ENCODE measurements around the gene NOTCH1.

Gene NOTCH1

DNA sequence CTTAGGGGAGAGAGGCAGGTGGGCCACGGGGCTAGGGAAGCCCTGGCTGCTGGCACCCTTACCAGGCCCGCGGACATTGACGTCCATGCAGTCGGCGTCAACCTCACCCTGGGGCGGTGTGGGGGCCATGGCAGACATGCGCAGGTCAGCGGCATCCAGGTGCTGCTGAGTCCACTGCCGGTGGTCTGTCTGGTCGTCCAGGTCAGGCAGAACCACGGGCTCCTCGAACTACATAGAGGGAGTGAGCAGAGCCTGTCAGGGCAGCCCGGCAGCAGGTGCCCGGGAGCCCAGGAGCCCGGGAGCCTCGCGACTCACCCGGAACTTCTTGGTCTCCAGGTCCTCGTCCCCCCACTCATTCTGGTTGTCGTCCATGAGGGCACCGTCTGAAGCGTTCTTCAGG lies 44.2 kb downstream of the NOTCH1 start:
- no peak for DNase-seq (ENCODE audit: low read depth in 2 of 2)

DNA sequence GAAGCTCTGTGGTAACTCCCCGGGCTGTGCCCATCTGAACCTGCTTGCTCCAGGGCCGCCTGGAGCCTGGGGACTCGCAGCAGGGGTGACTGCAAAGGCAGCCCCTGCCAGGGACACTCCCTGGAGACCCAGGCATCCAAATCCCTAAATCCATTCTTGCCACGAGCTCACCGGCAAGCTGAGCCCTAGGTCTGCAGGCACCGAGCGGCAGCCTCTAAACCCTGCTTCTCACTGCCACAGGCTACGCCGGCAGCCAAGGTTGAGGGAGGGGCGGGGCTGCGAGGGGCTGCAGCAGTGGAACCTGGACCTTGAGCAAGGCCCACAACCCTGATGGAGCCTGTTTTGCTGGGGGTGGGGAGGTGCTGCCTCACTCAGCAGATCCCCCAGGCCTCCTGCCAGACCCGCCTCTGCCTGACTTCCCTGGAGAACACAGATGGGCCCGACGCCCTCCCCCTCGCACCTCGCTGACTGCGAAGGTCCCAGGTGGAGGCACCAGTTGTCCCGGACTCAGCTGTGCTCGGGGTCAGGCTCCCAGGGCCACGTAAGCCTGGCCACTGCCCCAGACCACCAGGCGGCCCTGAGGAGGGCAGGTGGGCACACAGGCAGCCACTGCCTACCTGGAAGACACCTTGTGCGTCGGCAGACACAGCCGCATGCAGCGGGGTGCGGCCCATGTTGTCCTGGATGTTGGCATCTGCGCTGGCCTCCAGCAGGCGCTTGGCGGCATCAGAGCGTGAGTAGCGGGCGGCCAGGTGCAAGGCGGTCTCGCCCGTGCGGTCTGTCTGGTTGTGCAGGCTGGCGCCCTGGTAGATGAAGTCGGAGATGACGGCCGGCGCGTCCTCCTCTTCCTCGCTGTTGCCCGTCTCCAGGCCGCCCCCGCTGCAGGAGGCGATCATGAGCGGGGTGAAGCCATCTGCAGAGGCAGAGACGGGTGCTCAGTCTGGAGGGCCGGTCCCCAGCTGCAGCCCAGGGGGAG lies 45.6 kb downstream of the NOTCH1 start:
- no peak for DNase-seq (ENCODE audit: low read depth in 2 of 2)

DNA sequence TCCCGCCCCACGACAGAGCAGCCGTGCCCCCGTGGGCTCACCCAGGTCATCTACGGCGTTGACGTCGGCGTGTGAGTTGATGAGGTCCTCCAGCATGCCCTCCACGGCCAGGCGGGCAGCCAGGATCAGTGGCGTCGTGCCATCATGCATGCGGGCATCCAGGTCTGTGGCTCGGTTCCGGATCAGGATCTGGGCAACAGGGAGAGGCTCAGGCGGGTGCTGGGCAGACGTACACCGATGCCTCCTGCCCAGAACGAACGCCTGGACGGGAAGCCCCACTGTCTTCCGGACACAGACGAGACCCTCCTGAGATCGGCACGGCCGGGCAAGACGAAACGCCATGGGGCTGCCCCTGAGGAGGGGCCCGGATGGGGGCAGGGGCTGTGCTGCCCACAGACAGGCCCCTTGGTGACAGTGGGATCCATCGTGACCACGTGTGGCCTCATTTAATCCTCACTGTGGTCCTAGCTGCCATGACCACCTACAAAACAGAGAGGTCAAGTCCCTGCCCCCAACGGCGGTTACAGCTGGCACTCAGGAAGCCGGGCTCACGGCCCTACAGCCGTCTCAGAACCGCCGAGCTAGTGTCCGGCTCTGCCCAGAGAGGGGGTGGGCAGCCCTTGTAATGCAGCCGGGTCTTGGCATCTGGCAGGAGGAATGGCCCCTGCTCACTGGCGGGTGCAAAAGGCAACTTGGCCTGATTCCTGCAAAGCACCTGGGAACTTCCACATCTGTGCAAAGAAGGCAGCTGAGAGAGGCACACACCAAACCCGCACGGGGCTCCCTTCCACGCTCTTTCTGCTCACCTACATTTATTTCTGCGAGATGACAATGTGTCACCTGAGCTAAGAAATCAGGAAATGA lies 46.5 kb downstream of the NOTCH1 start:
- DNase-seq (ENCODE audit: low read depth in 2 of 2) = no peak

DNA sequence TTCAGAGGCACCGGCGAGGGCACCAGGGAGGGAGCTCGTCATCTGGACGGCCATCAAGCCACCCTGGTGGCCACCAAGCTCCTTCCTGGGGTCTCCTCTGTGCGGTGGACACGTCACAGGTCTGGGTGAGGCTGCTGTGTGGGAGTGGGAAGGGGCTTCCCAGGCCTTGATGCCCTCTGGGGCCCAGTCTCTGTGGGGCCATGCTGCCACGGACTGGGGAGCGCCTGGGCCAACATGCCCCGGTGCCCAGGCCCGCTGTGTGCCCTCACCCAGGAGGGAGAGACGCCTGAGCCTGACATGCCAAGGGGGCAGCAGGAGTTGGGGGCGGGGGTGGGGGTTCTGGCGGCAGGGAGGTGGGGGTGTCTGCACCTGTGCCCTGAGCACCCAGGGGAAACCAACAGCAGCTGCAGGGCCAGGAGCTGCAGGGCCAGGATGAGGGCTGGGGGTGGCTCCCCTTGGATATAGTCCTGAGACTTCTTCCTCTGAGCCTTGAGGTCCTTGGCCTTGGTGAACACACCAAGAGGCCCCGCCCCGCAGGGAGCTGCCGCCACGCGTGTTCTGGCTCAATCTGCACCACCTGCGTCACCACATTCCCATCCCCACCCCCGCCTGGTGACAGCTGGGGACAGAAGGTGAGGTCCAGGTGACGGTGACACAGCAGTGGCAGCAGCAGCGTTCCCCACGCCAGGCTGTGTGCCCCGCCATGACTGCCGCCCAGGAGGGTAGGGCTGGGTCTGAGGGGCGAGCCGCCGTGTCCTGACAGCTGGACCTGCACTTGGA lies 47.7 kb downstream of the NOTCH1 start:
- no peak for DNase-seq (ENCODE audit: low read depth in 2 of 2)

DNA sequence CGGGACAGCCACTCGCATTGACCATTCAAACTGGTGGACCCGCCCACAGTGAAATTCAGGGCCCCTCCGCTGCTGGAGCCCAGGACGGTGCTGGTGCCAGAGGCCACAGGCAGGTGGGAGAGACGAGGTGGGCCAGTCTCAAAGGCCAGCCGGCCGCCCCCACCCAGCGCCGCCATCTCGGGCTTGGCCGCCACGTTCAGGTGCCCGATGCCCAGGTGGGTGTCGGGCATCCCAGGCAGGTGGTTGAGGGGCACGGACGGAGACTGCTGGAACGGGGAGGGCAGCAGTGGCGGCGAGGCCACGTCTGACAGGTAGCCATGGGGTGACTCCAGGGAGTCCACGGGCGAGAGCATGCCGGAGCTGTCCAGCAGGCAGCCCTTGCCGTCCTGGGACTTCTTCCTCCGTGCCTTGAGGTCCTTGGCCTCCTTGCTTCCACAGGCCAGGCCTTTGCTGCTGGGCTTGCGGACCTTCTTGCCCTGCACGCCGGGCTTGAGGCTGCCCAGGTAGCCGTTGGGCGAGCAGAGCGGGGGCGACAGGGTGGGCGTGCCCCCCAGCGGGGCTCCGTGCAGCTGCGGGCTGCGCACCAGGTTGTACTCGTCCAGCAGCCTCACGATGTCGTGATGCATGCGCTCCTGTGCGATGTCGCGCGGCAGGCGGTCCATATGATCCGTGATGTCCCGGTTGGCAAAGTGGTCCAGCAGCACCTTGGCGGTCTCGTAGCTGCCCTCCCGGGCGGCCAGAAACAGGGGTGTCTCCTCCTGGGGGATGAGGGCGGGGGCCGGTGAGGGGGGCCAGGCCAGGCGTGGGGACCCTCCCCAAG lies 48.8 kb downstream of the NOTCH1 start:
- no peak for DNase-seq (ENCODE audit: low read depth in 2 of 2)

DNA sequence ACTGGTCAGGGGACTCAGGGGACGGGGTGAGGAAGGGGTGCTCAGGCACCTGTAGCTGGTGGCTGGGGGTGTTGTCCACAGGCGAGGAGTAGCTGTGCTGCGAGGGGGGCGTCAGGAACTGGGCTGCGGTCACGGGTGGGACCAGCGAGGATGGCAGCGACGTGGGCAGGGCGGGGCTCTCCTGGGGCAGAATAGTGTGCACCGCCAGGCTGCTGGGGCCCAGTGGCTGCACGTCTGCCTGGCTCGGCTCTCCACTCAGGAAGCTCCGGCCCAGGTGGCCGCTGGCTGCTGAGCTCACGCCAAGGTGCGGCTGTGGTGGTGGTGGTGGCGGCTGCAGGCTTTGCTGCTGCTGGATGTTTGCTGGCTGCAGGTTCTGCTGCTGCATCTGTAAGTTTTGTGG lies 49.7 kb downstream of the NOTCH1 start:
- no peak for DNase-seq (ENCODE audit: low read depth in 2 of 2)

DNA sequence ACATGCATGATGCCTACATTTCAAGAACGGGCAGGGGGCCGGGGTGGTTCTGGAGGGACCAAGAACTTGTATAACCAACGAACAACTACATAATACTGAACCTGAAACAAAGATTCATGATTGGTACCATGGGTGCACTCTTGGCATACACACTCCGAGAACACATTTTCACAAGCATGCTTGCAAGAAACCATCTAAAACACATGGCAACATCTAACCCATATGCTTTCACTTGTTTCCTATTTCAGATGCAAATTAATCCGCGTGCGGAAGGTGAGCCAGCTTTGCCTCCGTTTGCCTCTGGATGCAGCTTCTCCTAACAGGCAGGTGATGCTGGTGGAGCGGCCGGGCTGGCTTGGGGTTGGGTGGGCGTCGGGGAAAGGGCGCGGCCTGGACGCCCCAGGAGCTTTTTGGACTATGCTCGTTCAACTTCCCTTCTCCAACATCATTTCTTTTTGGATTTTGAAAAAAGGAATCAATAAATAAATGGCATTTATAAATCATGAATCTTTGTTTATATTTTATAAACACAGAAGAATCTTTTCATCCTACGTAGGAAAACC lies 50.5 kb downstream of the NOTCH1 start:
- DNase-seq (ENCODE audit: low read depth in 2 of 2) = no peak

DNA sequence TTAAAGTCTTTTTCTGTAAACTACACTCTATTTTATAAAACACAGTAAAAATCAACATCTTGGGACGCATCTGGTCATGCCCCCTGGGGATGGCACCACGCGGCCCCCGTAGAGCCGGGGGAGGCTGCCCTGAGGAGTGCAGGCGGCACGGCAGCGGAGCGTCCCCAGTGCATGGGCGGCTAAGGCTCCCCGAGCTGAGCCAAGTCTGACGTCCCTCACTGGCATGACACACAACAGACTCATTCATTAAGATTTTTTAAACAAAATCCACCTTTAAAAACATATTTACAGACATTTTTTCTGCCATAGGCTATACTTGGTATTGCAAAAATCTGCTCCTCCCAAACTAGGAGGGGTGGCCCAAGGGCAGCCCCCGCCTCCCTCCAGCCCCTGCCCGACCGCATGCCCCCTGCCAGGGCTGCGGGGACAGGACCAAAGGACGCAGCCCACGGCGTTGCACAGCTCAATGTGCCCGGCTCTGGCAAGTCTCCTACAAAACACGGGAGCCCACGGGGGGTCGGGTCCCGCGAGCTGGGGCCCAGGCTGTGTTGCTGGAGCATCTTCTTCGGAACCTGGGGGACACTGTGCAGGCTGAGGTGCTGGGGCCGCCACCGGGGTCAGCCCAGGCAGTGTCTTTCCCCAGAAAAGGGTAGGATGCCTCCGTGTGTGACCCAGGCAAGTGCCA lies 51.2 kb downstream of the NOTCH1 start:
- DNase-seq (ENCODE audit: low read depth in 2 of 2) = no peak

DNA sequence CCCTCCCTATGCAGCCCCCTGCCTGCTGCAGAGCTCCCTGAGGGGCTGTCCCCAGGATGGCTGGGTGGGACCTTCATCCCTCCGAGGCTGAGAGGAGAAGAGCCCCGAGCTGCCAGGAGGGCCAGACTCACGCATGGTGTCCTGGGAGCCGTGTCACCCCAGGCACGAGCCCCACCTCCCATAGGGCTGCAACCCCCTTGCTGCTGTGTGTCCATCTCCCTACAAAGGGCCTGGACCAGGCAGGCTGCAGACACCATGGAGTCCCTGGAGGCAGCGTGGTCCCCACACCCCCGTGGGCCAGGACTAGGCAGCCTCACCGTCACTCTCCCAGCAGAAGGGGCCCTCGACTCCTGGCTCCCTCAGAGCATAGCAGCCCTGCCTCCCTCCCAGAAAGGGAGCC lies 51.8 kb downstream of the NOTCH1 start:
- no peak for DNase-seq (ENCODE audit: low read depth in 2 of 2)

DNA sequence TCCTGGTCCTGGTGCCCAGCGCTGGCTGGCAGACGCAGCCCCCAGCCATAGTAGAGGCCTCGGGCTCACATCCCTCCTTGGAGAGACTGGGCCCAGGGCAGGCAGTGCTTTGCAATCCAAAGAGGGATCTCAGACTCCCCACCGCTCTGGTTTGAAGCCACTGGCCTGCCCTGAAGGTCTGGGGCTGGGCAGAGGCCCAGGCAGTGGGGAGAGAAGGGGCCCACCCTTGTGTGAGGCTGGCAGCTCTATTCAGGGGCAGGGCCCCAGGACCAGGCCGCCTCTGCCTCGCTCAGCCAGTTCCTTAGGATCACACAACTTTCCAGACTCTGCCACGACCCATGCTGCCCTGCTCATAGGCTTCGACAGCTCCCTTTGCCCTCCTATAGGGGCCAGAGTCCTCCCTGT lies 52.3 kb downstream of the NOTCH1 start:
- DNase-seq (ENCODE audit: low read depth in 2 of 2) = no peak

DNA sequence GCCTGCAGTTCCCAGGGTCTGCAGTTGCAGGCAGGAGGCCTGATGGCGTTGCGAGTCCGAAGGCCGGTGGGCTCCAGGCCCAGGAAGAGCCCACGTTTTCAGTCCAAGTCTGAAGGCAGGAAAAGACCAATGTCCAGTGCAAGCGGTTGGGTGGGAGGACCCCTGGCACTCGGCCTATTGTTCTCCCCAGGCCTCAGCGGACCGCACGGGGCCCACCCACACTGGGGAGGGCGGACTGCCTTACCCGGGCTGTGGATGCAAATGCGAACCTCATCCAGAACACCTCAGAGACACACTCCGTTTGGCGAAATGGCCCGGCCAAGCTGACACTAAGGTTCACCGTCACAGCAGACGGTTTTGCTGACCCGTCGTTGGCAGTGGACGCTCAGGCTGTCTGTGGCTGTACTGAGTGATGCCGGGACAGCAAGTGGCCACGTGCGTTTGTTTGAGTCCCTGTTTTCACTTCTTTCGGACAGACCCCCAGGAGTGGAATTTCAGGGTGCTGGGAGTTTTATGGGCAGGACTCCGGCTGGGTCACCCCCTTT lies 52.8 kb downstream of the NOTCH1 start:
- DNase-seq (ENCODE audit: low read depth in 2 of 2) = no peak

DNA sequence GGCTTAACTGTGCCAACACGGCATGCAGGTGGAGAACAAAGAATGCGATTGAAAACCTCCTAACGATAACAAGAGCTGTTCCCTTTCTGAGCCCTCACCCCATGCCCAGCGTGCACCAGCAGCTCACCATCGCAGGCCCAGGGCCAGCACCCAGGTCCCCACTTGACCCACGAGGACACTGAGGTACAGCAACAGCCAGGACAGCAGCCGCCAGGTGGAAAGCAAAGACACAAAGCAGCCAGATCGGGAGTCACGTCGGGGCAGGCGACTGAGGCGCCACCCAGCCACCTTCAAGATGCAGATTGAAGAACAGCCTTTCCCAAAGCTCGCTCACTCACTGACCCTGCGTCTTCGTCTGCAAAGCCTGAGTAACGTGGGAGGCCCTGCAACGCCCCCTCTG lies 56.1 kb downstream of the NOTCH1 start:
- no peak for DNase-seq (ENCODE audit: low read depth in 2 of 2)

DNA sequence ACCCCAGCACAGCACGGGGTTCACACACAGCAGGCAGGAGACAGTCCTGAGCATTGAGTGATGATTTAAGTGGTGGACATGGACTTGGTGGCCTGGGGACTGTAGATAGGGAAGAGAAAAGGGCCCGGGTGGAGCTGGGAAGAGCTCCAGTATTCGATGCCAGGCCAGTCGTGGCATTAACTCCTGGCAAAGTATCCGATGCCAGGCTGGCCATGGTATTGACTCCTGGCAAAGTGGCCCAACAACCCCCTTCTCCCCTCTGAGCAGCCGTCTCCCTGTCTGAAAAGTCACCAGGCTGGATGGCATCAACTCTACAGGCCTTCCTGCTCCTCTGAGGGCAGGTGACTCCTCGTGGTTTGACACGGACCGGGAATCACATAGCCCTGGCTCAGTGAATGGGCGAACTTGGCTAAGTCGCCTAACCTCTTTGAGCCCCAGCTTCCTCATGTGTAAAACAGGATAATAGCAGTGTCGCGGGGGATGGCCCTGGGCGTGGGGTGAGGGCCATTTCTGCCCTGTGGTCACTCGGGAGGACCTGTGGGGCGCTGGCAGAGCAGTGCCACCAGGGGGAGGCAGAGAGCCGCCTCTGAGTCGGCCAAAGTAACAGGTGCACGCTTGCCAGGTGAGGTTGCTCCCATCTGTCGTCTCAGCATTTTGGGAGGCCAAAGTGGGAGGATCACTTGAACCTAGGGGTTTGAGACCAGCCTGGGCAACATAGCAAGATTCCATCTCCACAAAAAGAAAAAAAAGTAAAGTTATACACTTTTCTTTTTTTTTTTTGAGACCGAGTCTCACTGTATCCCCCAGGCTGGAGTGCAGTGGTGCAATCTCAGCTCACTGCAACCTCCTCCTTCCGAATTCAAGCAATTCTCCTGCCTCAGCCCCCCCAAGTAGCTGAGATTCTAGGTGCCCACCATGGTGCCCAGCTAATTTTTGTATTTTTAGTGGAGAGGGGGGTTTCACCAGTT lies 57.3 kb downstream of the NOTCH1 start:
- peak; percentile 59 to 60 for DNase-seq (ENCODE audit: low read depth in 2 of 2)

DNA sequence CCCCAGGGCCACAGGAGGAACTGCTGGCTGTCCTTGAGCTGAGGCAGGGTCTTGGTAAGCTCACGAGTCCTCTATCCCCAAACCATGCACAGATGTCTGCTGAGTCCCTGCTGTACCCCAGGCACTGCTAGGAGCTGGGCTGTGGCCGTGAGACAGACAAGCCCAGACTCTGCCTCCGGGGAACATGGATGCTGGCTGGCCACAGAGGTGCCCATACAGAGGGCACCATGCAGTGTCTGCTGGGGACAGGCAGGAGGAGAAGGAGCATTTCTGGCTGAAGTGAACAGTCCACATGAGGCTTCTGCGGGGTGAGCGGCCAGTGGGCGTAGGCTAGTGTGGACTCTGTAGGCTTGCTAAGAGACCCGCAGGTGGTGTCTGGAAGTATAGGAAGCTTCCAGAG lies 58.2 kb downstream of the NOTCH1 start:
- DNase-seq (ENCODE audit: low read depth in 2 of 2) = no peak

DNA sequence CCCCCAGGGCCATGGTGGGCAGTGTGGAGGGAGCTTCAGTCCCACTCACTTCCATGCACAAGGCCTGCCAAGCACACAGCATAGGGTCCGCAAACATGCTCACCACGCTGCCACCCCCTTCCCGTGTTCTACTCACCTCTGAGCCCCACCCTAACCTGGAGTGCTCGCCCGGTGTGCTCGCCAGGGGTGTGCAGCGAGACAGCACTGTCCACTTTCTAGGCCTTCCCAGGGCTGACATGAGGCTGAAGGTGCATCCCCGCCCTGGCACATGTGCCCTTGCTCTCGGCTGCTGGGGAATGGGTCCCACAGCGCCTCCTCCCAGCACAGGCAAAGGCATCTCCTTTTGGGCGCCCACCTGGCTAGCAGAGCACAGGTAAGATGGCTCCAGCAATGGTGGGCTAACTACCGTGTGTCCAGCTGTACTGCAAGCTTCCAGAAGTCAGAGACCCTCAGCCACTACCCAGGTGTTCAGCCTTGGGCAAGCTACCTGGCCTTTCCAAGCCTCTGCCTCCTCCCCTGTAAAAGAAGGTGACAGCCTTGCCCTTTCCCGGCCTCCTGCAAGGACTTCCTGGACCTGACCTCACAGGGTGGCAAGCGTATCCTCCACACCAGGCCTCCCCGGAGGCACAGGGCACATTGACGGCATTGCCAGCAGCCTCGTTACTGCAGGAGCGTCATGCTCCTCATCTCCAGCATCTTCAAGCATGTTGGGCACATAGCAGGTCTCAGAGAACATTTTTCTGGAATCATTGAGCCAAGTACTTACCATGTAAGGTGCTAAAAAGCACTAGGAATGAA lies 58.8 kb downstream of the NOTCH1 start:
- no peak for DNase-seq (ENCODE audit: low read depth in 2 of 2)

DNA sequence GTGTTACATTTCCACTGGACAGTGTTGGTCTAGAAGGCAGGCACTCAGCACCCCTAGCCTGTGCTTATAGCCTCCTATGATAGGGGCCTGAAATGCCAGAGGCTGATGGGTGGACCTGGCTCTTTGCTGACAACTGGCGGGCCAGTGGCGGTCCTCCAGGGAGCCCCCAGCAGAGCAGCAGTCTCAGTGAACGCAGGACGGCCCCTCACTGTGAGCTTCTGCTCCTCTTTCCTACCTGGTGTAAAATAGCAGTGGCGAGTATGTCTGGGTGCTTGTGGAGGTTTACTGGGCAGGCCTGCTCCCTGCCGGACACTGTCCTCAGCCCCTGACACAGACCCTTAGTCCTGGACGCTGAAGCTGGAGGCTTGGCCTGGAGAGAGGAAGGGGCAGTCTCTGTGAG lies 59.7 kb downstream of the NOTCH1 start:
- no peak for DNase-seq (ENCODE audit: low read depth in 2 of 2)

All from stimulated activated CD8-positive, alpha-beta memory T cell treated with anti-CD3 and anti-CD28 coated beads, Interleukin-2, amount 100 ng/mL, for 1 hour (primary cell).